SK-N-SH treated with all-trans-retinoic acid at 6 μM for 48 hours (cell line): ENCODE results near the gene GOLGA5.

Experiments used
- OSR1 ChIP-seq: fragments of 250-450 bp; sonication (Bioruptor Pico); IDR thresholded peaks from 2 replicates; pipeline ENCODE4 v1.8.0; 2022; ENCODE audit warnings: moderate library complexity, mild to moderate bottlenecking, inconsistent platforms
- TOX ChIP-seq: fragments of 250-450 bp; sonication (Bioruptor Pico); IDR thresholded peaks from 2 replicates; pipeline ENCODE4 v1.8.0; 2021; ENCODE audit warnings: mild to moderate bottlenecking, moderate library complexity, borderline replicate concordance
- ZFP3 ChIP-seq: fragments of 250-450 bp; sonication (Bioruptor Pico); IDR thresholded peaks from 2 replicates; pipeline ENCODE4 v1.5.0; 2020; ENCODE audit warnings: mild to moderate bottlenecking, moderate library complexity
- ZFP30 ChIP-seq: fragments of 450-650 bp; formaldehyde crosslinking; IDR thresholded peaks from 2 replicates; pipeline ENCODE4 v1.5.0; 2022; ENCODE audit warnings: mild to moderate bottlenecking, moderate library complexity
- ZNF70 ChIP-seq: fragments of 450-650 bp; formaldehyde crosslinking; IDR thresholded peaks from 2 replicates; pipeline ENCODE4 v1.5.0; 2020; ENCODE audit warnings: mild to moderate bottlenecking, moderate library complexity
- TF ChIP-seq, protein P1 (sequence below): fragments of 250-450 bp; sonication (Bioruptor Pico); IDR thresholded peaks from 2 replicates; pipeline ENCODE4 v1.5.1; 2020; ENCODE audit warnings: low read depth, mild to moderate bottlenecking, moderate library complexity
- TF ChIP-seq, protein P2 (sequence below): fragments of 250-450 bp; sonication (Bioruptor Pico); IDR thresholded peaks from 2 replicates; pipeline ENCODE4 v1.8.0; 2021; ENCODE audit warnings: low read depth, mild to moderate bottlenecking, moderate library complexity, borderline replicate concordance
- TF ChIP-seq, protein P3 (sequence below): fragments of 250-450 bp; sonication (Bioruptor Pico); IDR thresholded peaks from 2 replicates; pipeline ENCODE4 v1.5.0; 2020; ENCODE audit warnings: mild to moderate bottlenecking, moderate library complexity
- TF ChIP-seq, protein P4 (sequence below): fragments of 250-450 bp; sonication (Bioruptor Pico); IDR thresholded peaks from 2 replicates; pipeline ENCODE4 v1.5.1; 2021; ENCODE audit warnings: mild to moderate bottlenecking, moderate library complexity

DNA sequence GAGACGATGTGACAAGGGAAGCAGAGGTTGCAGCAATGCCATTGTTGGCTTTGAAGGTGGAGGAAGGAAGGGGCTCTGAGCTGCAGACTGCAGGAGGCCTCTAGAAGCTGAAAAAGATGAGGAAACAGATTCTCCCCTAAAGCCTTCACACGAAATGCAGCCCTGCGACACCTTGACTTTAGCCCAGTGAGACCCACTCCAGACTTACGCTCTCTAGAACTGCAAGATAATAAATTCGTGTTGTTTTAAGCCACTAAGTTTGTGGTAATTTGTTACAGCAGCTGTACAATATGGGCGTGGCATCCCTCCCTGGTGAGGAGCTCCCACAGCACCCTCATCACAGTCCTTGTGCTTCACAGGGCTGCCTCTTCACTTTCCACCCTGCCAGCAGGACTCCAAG lies 53.2 kb downstream of the GOLGA5 start:
- TF ChIP-seq ZFP30 (CRISPR knock-in tag) (no peak), OSR1 (no peak), ZFP3 (no peak), ZNF70 (CRISPR knock-in tag) (no peak), TOX (CRISPR knock-in tag) (no peak)
- TF ChIP-seq, protein P1, sequence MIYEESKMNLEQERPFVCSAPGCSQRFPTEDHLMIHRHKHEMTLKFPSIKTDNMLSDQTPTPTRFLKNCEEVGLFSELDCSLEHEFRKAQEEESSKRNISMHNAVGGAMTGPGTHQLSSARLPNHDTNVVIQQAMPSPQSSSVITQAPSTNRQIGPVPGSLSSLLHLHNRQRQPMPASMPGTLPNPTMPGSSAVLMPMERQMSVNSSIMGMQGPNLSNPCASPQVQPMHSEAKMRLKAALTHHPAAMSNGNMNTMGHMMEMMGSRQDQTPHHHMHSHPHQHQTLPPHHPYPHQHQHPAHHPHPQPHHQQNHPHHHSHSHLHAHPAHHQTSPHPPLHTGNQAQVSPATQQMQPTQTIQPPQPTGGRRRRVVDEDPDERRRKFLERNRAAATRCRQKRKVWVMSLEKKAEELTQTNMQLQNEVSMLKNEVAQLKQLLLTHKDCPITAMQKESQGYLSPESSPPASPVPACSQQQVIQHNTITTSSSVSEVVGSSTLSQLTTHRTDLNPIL (CRISPR knock-in tag): no peak
- TF ChIP-seq, protein P2, sequence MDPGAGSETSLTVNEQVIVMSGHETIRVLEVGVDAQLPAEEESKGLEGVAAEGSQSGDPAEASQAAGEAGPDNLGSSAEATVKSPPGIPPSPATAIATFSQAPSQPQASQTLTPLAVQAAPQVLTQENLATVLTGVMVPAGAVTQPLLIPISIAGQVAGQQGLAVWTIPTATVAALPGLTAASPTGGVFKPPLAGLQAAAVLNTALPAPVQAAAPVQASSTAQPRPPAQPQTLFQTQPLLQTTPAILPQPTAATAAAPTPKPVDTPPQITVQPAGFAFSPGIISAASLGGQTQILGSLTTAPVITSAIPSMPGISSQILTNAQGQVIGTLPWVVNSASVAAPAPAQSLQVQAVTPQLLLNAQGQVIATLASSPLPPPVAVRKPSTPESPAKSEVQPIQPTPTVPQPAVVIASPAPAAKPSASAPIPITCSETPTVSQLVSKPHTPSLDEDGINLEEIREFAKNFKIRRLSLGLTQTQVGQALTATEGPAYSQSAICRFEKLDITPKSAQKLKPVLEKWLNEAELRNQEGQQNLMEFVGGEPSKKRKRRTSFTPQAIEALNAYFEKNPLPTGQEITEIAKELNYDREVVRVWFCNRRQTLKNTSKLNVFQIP (CRISPR knock-in tag): no peak
- TF ChIP-seq, protein P3, sequence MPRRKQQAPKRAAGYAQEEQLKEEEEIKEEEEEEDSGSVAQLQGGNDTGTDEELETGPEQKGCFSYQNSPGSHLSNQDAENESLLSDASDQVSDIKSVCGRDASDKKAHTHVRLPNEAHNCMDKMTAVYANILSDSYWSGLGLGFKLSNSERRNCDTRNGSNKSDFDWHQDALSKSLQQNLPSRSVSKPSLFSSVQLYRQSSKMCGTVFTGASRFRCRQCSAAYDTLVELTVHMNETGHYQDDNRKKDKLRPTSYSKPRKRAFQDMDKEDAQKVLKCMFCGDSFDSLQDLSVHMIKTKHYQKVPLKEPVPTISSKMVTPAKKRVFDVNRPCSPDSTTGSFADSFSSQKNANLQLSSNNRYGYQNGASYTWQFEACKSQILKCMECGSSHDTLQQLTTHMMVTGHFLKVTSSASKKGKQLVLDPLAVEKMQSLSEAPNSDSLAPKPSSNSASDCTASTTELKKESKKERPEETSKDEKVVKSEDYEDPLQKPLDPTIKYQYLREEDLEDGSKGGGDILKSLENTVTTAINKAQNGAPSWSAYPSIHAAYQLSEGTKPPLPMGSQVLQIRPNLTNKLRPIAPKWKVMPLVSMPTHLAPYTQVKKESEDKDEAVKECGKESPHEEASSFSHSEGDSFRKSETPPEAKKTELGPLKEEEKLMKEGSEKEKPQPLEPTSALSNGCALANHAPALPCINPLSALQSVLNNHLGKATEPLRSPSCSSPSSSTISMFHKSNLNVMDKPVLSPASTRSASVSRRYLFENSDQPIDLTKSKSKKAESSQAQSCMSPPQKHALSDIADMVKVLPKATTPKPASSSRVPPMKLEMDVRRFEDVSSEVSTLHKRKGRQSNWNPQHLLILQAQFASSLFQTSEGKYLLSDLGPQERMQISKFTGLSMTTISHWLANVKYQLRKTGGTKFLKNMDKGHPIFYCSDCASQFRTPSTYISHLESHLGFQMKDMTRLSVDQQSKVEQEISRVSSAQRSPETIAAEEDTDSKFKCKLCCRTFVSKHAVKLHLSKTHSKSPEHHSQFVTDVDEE: no peak
- TF ChIP-seq, protein P4, sequence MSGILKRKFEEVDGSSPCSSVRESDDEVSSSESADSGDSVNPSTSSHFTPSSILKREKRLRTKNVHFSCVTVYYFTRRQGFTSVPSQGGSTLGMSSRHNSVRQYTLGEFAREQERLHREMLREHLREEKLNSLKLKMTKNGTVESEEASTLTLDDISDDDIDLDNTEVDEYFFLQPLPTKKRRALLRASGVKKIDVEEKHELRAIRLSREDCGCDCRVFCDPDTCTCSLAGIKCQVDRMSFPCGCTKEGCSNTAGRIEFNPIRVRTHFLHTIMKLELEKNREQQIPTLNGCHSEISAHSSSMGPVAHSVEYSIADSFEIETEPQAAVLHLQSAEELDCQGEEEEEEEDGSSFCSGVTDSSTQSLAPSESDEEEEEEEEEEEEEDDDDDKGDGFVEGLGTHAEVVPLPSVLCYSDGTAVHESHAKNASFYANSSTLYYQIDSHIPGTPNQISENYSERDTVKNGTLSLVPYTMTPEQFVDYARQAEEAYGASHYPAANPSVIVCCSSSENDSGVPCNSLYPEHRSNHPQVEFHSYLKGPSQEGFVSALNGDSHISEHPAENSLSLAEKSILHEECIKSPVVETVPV: no peak
